ENCODE results near the gene GRIN2D.

Gene GRIN2D

DNA sequence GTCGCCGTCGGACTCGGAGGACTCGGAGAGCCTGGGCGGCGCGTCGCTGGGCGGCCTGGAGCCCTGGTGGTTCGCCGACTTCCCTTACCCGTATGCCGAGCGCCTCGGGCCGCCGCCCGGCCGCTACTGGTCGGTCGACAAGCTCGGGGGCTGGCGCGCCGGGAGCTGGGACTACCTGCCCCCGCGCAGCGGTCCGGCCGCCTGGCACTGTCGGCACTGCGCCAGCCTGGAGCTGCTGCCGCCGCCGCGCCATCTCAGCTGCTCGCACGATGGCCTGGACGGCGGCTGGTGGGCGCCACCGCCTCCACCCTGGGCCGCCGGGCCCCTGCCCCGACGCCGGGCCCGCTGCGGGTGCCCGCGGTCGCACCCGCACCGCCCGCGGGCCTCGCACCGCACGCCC lies 49.8 kb downstream of the GRIN2D start:
- DNase-seq = no peak

Measured in NCI-H510A (cell line).